Nephron progenitor cell (in vitro differentiated cells): Measurements from ENCODE around the gene HDDC2.

Experiments
- DNase-seq: peaks from one replicate; pipeline ENCODE4 v3.0.0; 2021
- H3K27ac Mint-ChIP-seq: 2 replicates; pipeline ENCODE4 v1.8.0; 2021; ENCODE audit warnings: mild to moderate bottlenecking, moderate library complexity, mixed read lengths
- H3K27me3 Mint-ChIP-seq: 2 replicates; pipeline ENCODE4 v1.8.0; 2021; ENCODE audit warnings: mild to moderate bottlenecking, low read depth, mixed read lengths; ENCODE audit not compliant: poor library complexity
- H3K36me3 Mint-ChIP-seq: 2 replicates; pipeline ENCODE4 v1.8.0; 2021; ENCODE audit warnings: low read depth, mixed read lengths
- H3K4me1 Mint-ChIP-seq: 2 replicates; pipeline ENCODE4 v1.8.0; 2021; ENCODE audit warnings: mixed read lengths
- H3K4me3 Mint-ChIP-seq: 2 replicates; pipeline ENCODE4 v1.8.0; 2021; ENCODE audit warnings: mild to moderate bottlenecking, moderate library complexity, mixed read lengths
- H3K9me3 Mint-ChIP-seq: 2 replicates; pipeline ENCODE4 v1.8.0; 2021; ENCODE audit warnings: mild to moderate bottlenecking, moderate library complexity, mixed read lengths
- TF ChIP-seq, protein P1 (sequence below): fragments of 200-600 bp; sonication (generic); IDR thresholded peaks from 2 replicates; pipeline ENCODE4 v1.5.0; 2021; ENCODE audit warnings: antibody characterized with exemption

HDDC2 gene

GRCh38 chr6:125248136-125248535 lies 53.6 kb downstream of the HDDC2 start:
- Mint-ChIP-seq H3K36me3 (peaks cover 14% of the 10 kb centered on the region), H3K27ac (no peak overlapping the region), H3K4me1 (peaks cover 11% of the 10 kb centered on the region), H3K27me3 (peaks cover 1% of the 10 kb centered on the region), H3K4me3 (no peak overlapping the region), H3K9me3 (peaks cover 5% of the 10 kb centered on the region)
- TF ChIP-seq, protein P1, sequence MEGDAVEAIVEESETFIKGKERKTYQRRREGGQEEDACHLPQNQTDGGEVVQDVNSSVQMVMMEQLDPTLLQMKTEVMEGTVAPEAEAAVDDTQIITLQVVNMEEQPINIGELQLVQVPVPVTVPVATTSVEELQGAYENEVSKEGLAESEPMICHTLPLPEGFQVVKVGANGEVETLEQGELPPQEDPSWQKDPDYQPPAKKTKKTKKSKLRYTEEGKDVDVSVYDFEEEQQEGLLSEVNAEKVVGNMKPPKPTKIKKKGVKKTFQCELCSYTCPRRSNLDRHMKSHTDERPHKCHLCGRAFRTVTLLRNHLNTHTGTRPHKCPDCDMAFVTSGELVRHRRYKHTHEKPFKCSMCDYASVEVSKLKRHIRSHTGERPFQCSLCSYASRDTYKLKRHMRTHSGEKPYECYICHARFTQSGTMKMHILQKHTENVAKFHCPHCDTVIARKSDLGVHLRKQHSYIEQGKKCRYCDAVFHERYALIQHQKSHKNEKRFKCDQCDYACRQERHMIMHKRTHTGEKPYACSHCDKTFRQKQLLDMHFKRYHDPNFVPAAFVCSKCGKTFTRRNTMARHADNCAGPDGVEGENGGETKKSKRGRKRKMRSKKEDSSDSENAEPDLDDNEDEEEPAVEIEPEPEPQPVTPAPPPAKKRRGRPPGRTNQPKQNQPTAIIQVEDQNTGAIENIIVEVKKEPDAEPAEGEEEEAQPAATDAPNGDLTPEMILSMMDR: no peak
- DNase-seq: no peak

GRCh38 chr6:125246566-125246965 lies 55.2 kb downstream of the HDDC2 start:
- H3K27me3 Mint-ChIP-seq: no peaks in the 10 kb centered on the region
- no peak overlapping the region for H3K4me3 Mint-ChIP-seq
- H3K9me3 Mint-ChIP-seq: peaks cover 21% of the 10 kb centered on the region
- TF ChIP-seq, protein P1: no peak
- no peak overlapping the region for H3K27ac Mint-ChIP-seq
- no peak for DNase-seq
- H3K36me3 Mint-ChIP-seq: peaks cover 30% of the 10 kb centered on the region
- H3K4me1 Mint-ChIP-seq: peaks cover 3% of the 10 kb centered on the region

DNA sequence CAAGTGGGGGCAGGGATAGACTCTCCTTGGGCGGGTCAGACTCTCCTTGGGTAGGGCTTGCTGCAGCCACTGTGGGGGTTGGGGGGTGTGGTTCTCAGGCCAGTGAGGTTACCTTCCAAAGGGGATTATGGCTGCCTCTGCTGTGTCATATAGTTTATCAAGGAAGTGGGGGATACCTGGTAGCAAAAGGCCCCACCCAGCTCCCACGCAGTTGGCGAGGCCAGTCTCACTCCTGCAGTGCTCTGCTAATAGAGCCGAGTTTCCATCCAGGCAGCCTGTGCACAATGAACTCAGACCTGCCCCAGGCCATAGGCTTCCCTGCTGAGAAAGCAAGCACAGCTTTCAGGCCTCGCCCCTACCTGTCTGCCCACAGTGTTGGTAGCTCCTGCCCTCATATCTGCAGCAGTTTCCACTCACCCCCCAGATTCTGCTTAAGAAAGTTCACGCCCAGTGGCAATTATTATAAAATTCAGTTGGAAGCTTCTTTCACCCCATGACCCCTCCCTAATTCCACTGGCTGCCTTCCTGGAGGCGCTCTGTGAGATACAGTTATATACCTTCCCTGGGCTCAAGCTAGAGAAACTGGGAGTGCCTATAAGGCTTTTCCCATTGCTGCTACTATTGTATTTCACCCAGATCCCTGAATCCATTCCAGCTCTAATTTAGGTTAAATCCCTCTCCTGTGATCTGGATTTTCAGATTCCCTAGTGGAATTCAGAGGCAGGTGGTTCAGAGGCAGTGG lies 56.1 kb downstream of the HDDC2 start:
- Mint-ChIP-seq H3K27ac (no peak overlapping the region), H3K4me1 (no peaks in the 10 kb centered on the region), H3K9me3 (peaks cover 30% of the 10 kb centered on the region), H3K36me3 (peaks cover 36% of the 10 kb centered on the region), H3K27me3 (no peaks in the 10 kb centered on the region), H3K4me3 (no peak overlapping the region)
- TF ChIP-seq, protein P1: no peak
- DNase-seq: no peak

- Mint-ChIP-seq H3K4me3 (no peak overlapping the region), H3K9me3 (peaks cover 35% of the 10 kb centered on the region), H3K27ac (no peak overlapping the region), H3K36me3 (peaks cover 38% of the 10 kb centered on the region), H3K4me1 (no peaks in the 10 kb centered on the region), H3K27me3 (no peaks in the 10 kb centered on the region)
- TF ChIP-seq, protein P1: no peak
- DNase-seq: no peak
Measured at GRCh38 chr6:125245109-125245508, 56.7 kb downstream of the HDDC2 start.

GRCh38 chr6:125237764-125238163 lies 64.0 kb downstream of the HDDC2 start:
- peaks cover 32% of the 10 kb centered on the region for H3K36me3 Mint-ChIP-seq
- TF ChIP-seq, protein P1: no peak
- peaks cover 38% of the 10 kb centered on the region for H3K9me3 Mint-ChIP-seq
- no peak overlapping the region for H3K4me3 Mint-ChIP-seq
- peaks cover 6% of the 10 kb centered on the region for H3K4me1 Mint-ChIP-seq
- no peak overlapping the region for H3K27ac Mint-ChIP-seq
- H3K27me3 Mint-ChIP-seq: peaks cover 3% of the 10 kb centered on the region
- DNase-seq: no peak
